Esophagus squamous epithelium (tissue), 4 donors: ENCODE results near the gene PAOX.

Source experiments
- POLR2A ChIP-seq, 4 donors: fragments of 450-650 bp; IDR thresholded peaks; one replicate each; pipeline ENCODE4 v1.6.1; 2017; ENCODE audit warnings: antibody characterized with exemption in 4 of 4, mild to moderate bottlenecking in 4 of 4, moderate library complexity in 3 of 4
- TF ChIP-seq, protein P1 (sequence below), 6 experiments: fragments of 450-650 bp in 4 of 6; fragments of 200-600 bp in 2 of 6; sonication (generic) in 2 of 6; IDR thresholded peaks; one replicate each; pipeline ENCODE4 v1.5.1; 2016 to 2019; ENCODE audit warnings: antibody characterized with exemption in 6 of 6, mild to moderate bottlenecking in 4 of 6, moderate library complexity in 4 of 6

DNA sequence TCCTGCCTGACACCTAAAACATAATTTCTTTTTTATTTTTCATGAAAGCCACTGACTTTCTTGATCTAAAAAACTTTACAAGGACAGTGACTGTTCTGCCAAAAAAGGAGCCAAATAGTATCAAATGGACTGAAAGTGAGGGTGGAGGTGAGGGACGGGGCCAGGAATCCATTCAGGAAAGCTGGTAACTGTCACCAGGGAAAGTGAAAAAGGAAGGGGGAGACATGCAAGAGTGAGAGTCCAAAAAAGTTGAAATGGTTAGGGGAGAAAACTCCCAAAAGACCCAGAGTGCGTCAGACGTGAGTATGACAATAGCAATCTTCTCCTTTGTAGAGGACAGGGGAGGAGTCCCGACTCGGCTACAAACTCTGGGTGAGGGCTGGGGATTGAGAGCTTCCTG is 34.8 kb upstream of the PAOX start:
- TF ChIP-seq, protein P1, sequence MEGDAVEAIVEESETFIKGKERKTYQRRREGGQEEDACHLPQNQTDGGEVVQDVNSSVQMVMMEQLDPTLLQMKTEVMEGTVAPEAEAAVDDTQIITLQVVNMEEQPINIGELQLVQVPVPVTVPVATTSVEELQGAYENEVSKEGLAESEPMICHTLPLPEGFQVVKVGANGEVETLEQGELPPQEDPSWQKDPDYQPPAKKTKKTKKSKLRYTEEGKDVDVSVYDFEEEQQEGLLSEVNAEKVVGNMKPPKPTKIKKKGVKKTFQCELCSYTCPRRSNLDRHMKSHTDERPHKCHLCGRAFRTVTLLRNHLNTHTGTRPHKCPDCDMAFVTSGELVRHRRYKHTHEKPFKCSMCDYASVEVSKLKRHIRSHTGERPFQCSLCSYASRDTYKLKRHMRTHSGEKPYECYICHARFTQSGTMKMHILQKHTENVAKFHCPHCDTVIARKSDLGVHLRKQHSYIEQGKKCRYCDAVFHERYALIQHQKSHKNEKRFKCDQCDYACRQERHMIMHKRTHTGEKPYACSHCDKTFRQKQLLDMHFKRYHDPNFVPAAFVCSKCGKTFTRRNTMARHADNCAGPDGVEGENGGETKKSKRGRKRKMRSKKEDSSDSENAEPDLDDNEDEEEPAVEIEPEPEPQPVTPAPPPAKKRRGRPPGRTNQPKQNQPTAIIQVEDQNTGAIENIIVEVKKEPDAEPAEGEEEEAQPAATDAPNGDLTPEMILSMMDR (IDR thresholded peaks at IDR 0.05) = no peak
- no peak for TF ChIP-seq POLR2A (IDR thresholded peaks at IDR 0.05)
